IPS DF 4.7 (cell line): Measurements from ENCODE around the gene BASP1.
"Not testable (repeated sequence)": the region's sequence is repeated elsewhere in the genome, so short reads cannot be mapped to it uniquely, and the experiment has no call there.

Source experiments
- DNase-seq: peaks from one replicate; pipeline ENCODE4 v3.0.0-alpha.2; 2013; ENCODE audit warnings: low spot score; ENCODE audit errors: extremely low read depth

The BASP1 gene

DNA sequence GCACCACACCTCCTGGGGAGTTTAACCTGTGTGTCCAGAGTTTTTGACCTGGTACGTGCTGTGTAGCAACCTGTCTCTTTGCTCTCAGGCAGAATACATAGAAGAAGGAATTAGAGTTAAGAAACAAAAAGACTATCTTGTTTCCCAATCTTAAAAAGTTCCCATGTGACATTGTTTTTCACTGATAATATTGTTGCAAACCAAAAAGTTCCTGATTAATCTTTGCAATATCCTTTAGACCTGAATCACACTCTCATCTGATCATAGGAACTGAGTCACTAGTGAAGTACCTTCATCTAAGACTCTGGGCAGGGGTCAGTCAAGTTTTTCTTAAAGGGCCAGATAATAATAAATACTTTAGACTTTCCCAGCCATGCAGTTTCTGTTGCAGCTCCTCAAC lies 35.1 kb downstream of the BASP1 start:
- no peak for DNase-seq

DNA sequence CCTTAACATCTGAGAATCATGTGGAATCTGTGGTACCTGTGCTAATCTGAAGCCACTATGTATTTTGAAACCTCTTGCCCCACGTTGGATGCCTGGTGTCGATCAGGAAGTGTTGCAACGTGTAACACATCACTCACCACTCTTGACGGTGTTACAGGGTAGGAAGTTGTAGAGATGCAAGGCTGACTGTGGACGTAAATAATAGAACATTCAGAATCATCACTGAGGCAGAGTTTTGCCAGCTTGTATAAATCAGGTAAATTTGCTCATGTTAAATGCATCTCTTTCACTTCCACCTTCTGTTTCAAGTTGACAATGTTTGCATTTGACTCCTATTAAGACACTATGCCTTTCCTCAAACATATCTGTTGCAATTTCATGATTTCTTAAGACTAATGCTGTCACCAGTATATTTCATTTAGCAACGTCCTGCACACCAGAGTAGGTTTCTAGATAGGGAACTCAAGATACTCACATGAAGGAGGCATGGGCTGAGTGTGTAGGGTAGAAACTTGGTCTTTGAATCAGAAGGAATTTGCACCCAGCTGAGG lies 38.1 kb downstream of the BASP1 start:
- DNase-seq: no peak

DNA sequence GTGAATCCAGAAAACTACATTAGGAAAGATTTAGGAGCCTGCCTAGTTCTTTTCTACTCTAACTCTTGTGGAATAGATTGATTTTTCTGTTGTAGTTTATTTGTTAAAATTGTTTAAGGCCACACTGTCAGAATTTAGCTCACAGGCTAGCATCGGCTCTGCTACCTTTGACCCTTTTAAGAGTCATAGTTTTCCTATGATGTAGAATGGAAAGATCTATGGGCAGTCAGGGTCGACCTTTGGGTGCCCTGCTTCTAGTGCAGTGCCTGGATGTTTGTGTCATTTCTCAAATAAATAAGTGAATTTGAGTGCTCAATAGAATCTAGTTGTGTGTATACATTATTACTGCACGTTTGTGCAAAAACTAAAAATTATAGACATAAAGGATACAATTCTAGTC lies 38.7 kb downstream of the BASP1 start:
- no peak for DNase-seq

DNA sequence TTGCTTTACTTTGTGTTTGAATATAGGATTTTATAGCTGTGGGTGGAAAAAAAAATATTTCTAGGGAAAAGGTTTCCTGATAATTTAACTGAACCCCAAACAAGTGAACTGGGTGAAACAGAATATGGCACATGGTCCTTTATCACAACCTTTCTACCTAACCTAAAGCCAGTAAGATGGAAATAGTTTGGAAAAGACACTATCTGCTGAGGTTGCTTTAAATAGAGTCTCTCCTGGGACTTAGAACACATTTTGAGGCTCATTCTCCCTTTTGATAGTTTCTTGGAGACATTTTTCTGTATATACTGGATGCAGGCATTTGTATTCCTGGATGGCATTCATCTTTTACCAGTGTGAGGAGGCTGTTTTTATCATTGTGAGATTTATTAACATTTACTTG lies 39.4 kb downstream of the BASP1 start:
- DNase-seq: no peak

DNA sequence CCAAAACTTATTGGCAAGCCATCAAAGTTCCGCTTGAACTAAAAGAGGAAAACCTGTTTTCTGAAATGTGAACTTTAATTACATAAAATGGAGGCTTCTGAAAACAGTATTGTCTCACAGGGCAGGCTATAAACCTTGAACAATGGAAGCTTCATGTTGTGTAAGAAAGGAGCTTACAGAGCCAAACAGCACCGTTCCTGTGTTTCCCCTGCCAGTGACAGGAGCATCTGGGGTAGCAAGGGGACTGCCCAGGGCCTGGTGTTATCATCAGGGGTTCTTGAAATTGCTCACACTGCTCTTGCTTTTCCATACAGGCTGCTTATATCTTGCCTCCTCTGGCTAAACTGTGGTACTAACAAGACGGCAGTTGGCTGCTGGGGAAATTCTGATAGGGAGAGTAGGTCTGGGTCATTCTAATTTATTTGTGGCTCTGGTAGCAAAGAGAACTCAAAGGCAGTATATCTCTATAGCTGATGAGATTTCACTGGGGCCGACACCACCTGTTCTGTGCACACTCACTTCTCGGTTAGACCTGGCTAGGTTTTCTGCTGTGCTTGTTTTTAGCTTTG lies 40.4 kb downstream of the BASP1 start:
- DNase-seq: no peak

DNA sequence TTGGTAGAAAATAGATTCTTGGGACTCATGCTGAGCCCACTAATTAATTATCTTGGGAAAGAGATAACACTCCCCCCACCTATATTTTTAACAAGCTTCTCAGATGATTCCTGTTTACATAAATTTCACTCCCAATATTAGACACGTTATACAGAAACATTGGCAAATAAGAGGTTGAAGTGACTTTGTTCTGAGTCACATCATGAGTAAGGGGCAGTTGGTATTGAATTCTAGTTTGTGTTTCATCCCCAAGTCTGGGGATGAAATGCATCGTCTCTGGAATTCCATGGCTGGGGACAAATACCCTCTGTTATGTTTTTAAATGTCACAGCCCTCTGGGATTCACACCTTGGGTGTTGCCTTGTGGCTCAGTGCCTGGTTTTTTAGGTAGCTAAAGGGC lies 41.0 kb downstream of the BASP1 start:
- DNase-seq: no peak

DNA sequence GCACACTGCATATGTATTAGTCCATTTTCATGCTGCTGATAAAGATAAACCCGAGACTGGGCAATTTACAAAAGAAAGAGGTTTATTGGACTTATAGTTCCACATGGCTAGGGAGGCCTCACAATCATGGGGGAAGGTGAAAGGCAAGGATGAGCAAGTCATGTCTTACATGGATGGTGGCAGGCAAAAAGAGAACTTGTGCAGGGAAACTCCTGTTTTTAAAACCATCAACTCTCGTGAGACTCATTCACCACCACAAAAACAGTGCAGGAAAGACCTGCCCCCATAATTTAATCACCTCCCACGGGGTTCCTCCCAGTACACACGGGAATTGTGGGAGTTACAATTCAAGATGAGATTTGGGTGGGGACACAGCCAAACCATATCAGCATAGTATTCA lies 41.6 kb downstream of the BASP1 start:
- not testable (repeated sequence) for DNase-seq

DNA sequence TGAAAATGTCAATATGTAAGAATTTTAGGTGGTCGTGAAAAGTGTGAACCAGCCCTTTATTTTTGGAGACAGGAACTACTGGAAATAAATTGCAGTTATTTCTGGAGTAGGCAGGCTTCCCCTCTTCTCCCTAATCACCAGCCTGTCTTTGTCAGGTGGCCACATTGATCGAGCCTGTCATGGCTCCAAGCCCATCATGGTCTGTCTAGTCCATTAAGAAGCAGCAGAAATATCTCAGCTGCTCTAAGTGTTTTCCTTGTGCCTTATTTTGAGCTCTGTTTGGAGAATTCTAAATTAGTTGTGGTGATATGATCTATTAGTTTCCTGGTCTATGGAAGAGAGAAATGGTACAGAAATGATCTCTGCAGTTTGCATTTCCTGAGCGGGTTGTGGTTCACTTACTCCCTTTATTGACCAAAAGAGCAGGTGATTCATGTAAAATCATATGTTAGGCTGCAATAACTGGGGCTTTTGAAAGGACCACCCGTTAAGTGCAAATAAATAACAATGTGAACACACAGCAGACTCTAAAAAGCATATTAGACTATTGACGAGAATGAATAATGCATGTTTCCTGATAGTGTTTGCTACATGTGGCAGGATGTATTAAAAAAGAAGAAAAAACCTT lies 42.3 kb downstream of the BASP1 start:
- no peak for DNase-seq

DNA sequence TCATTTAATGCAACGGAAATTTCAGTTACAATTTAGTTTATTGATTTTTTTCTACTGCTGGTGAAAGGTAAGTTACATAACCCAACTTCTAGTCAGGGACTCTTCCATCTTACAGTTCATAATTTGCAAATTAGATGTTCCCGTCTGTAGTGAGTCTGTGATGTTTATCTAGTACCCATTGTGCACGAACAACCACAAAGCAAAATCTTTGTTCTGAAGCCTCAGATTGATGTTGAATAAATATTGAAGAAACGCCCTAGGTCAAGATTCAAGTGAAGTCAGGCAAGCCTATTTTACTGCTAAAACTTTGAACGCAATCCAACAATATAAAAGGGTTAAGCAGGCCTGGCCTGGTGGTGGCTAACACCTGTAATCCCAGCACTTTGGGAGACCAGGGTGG lies 43.1 kb downstream of the BASP1 start:
- DNase-seq: no peak

DNA sequence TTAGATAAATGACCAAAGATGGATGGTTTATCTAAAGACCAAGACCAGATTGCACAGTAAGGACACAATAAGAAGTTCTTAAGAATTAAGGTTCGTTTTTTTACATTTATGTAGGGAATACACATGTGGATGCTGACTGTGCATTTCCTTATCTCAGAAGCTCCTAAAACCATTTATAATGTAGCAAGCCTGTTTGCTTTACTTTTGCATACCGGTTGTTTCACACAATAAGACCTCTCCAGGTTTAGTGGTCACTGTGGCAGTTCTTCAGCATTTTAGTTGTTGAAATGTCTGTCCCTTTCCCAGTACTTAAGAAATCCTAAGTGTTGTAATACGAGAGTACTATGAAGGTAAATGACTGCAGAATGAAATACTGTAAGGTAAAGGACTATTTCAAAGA lies 43.6 kb downstream of the BASP1 start:
- DNase-seq: no peak

DNA sequence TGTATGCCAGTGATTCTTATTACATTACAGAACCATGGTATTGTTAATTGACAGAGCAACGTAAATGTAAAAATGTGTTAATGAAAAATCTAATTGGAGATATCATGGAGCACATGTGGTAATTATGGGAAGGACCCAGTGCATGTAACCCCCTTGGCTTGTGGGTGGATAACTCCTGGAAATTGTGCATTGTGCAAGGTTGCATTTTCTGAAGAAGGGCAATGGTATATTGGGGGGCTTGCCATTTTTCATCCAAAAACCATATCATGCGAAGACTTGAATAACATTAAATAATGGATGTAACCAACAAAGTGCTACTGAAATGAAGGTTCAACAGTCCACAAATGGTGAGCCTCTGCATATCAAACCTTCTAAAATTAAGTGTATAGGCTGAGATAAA lies 47.6 kb downstream of the BASP1 start:
- DNase-seq: no peak

DNA sequence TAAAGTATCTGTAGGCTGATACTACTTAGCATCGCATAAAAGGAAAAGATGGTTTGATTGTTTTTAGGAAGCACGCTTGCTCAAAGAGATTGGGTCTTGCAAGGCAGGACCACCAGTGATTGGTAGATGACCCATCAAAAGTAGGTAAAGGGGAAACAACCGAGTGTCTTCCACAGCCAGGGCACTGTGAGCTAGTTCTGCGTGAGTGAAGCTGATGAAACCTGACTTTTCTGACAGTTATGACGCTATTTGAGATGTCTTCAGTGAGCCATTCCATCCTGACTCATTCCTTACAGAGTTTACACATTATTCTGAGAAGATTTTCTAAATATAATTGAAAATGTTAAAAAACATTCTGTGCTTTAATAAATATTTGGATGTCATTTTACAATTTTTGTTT lies 49.7 kb downstream of the BASP1 start:
- no peak for DNase-seq

DNA sequence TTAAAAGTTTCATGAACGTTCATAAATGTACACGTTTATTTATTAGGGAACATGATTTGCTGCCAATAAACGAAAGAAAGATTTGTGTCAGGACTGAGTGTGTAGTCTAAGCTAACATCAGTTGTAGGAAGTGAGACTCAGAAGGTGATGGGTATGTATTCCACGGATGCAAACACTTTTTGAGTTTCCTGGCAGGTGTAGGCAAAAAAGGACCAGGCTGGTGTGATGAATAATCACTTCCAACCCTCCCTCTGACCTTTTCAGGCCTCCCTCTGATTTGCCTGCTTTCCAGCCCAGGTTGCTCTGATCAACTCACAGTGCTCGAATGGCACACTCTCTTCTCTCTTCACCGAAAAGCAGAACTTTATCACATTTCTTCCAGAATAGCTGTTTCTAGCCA lies 51.8 kb downstream of the BASP1 start:
- DNase-seq: no peak

DNA sequence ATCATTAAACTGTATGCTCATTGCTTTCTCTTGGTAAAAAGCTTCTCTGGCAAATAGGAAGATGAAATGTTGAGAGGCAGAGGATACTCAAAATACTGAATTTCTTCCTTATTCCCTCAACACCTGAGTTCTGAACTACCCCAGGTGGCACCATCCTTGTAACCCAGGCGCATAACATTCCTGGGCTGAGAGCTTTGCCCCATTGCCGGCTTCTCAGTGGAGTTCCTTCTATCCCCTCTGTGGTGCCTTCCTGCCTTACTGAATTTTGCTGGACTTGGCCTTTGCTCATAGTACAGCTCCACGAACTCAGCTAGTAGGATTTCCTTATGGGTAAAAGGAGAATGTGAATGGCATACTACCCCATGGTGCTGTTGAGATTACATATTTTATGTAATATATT lies 54.7 kb downstream of the BASP1 start:
- DNase-seq: no peak

DNA sequence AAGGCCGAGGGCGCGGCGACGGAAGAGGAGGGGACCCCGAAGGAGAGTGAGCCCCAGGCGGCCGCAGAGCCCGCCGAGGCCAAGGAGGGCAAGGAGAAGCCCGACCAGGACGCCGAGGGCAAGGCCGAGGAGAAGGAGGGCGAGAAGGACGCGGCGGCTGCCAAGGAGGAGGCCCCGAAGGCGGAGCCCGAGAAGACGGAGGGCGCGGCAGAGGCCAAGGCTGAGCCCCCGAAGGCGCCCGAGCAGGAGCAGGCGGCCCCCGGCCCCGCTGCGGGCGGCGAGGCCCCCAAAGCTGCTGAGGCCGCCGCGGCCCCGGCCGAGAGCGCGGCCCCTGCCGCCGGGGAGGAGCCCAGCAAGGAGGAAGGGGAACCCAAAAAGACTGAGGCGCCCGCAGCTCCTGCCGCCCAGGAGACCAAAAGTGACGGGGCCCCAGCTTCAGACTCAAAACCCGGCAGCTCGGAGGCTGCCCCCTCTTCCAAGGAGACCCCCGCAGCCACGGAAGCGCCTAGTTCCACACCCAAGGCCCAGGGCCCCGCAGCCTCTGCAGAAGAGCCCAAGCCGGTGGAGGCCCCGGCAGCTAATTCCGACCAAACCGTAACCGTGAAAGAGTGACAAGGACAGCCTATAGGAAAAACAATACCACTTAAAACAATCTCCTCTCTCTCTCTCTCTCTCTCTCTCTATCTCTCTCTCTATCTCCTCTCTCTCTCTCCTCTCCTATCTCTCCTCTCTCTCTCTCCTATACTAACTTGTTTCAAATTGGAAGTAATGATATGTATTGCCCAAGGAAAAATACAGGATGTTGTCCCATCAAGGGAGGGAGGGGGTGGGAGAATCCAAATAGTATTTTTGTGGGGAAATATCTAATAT lies 58.1 kb downstream of the BASP1 start:
- DNase-seq: no peak

DNA sequence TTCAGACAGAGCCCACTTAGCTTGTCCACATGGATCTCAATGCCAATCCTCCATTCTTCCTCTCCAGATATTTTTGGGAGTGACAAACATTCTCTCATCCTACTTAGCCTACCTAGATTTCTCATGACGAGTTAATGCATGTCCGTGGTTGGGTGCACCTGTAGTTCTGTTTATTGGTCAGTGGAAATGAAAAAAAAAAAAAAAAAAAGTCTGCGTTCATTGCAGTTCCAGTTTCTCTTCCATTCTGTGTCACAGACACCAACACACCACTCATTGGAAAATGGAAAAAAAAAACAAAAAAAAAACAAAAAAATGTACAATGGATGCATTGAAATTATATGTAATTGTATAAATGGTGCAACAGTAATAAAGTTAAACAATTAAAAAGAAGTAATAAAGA lies 59.0 kb downstream of the BASP1 start:
- DNase-seq: no peak

DNA sequence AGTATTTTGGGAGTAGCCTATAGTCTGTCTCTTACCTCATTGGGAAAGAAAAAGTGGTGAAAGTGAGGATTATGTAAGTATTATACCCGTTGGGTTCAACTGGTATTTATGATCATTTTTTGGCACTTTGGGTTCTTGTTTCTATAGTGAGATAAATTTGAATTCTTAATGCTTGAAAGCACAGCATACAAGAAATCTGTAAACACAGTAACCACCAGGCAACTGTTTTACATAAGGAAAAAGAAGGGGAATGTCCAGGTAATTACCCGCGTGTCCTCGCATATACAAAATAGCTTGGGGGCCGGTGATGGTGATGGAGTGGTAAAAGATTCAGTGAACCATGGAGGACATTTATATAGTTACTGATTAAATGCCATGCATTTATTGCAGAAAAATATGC lies 60.5 kb downstream of the BASP1 start:
- no peak for DNase-seq

DNA sequence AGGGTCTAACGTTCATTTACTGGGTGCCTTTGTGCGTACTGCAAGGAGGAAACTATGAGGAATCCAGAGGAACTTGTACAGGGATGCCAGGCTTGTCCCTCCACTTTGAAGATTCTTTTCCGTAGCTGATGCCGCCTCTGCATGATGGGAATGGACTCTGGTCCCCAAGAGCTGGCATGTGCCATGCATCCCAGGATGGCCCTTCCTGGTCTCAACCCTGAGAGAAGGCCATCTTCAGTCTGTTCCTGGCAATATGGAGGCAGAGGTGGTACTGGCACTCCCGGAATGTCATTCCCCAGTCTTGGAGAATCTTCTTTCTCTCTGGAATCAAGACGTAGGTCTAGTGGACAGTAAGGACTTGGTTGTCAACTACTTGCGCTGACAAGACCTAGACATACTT lies 61.5 kb downstream of the BASP1 start:
- no peak for DNase-seq

DNA sequence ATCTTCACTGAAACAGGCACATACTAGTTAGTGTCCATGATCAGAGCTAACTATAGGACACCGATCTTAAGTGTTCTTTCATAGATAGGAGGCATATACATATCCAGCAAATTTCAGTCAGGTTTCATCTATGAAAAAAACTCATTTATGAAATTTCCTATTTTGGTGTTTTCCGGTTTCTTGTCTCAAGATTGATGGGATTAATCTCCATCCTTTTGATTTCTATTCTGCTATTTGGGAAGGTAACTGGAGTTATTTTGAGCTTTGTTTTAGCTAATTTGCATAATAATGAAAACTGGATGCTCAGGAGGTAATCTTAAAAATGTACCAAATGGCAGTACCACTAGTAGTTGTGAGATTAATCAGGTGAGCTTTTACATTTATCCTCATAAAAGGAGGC lies 62.1 kb downstream of the BASP1 start:
- no peak for DNase-seq

DNA sequence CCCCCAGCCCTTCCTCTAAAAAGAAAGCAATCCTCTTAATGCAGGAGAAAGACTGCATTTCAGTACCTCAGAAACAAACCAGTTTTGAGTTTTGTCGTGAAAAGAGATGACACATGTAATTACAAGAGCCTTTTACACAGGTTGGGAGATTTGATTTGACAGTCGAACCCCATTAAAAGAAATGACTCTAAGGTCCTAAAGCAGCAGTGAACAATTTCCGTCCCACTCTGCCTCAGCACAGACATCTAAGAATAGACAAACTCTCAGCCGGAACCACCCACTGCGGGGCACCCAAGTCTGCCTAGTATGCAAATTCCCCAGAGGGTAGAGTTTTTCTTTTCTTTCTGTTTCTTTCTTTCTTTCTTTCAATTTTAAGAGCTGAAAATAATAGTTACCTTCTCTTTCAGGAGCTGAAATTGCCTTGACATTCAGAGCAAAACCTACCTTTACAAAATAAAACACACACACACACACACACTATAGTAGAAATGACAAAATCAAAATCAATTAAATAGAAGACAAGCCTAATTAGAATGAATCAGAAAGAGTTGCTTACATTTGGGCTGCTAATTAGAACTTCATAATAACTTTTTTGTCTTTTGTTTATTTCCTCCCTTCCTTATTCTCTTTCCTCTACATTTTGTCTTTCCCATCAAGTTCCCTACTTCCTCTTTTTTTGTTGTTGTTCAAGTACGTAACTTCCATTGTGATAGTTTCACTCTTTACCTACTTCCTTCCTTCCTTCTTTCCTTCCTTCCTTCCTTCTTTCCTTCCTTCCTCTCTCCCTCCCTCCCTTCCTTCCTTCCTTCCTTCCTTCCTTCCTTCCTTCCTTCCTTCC lies 65.1 kb downstream of the BASP1 start:
- DNase-seq: no peak

DNA sequence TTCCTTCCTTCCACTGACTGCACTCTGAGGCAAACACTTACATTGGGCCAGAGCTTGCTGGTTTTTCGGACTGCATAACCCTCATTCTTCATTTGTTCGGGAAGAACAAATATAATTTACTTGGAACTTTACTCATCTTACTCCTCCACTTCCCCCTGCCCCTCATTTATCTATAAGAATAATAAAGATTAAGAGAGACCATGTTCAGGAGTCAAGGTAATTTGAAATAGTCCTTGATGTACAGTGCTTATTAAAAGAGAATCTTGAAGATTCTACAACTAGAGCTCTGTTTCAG lies 65.6 kb downstream of the BASP1 start:
- DNase-seq: no peak
